Activated B cell treated with CpG ODN at 0.5 μM for 24 hours (primary cell): Measurements from ENCODE around the gene KCTD16. TPM values are rescaled to one million over a fixed set of nuclear protein-coding genes. Genes with fewer than 3 reads are reported as not detected.

Source experiments
- ATAC-seq: fragments of 200-7000 bp; cut with Tn5 transposase; one replicate; pipeline ENCODE4 v1.10.0; 2021; ENCODE audit warnings: low read depth, mild to moderate bottlenecking, moderate library complexity
- CTCF ChIA-PET: fragments of 350-600 bp; sonication (Branson Sonifier 250); formaldehyde crosslinking; loops from one replicate; lab custom pipeline; 2021; ENCODE audit warnings: antibody characterized with exemption; lab: Charles Lee
- POLR2A ChIA-PET: fragments of 350-600 bp; sonication (Branson Sonifier 250); formaldehyde crosslinking; loops from one replicate; lab custom pipeline; 2021; ENCODE audit warnings: antibody characterized with exemption; lab: Charles Lee
- DNase-seq: peaks from one replicate; pipeline ENCODE4 v3.0.0; 2022
- H3K27ac Mint-ChIP-seq: one replicate; pipeline ENCODE4 v1.8.0; 2020; ENCODE audit warnings: mixed read lengths
- H3K27me3 Mint-ChIP-seq: one replicate; pipeline ENCODE4 v1.8.0; 2021; ENCODE audit warnings: mixed read lengths
- H3K36me3 Mint-ChIP-seq: one replicate; pipeline ENCODE4 v1.8.0; 2021; ENCODE audit warnings: low read depth, mixed read lengths
- H3K4me1 Mint-ChIP-seq: one replicate; pipeline ENCODE4 v1.8.0; 2021; ENCODE audit warnings: mixed read lengths
- H3K4me3 Mint-ChIP-seq: one replicate; pipeline ENCODE4 v1.8.0; 2020; ENCODE audit warnings: mild to moderate bottlenecking, mixed read lengths
- H3K9me3 Mint-ChIP-seq: one replicate; pipeline ENCODE4 v1.8.0; 2020; ENCODE audit warnings: mixed read lengths
- CTCF ChIP-seq: fragments of 200-600 bp; IDR thresholded peaks from one replicate; pipeline ENCODE4 v1.8.0; 2022; ENCODE audit warnings: antibody characterized with exemption, mild to moderate bottlenecking
- intact Hi-C: fragments of 100-400 bp; cut with micrococcal nuclease; formaldehyde crosslinking; loops from one replicate; pipeline ENCODE4 v1.15.1; 2024
- total RNA-seq: library from RNA; stranded (reverse); gene quantifications from 2 replicates; pipeline ENCODE4 v1.2.3, GENCODE V29; 2022

The KCTD16 gene
- total RNA-seq, 1 donor from 2014 or later, result not detected

- ChIA-PET POLR2A (no interaction called here), CTCF (interaction anchor here (1.4 kb wide), 1 partner anchor 9 kb away, joined by 5 read pairs; no protein-coding TSS in a partner anchor)
- TF ChIP-seq CTCF, result no peak
- intact Hi-C loops, result no loop called here
- Mint-ChIP-seq H3K27ac (no peak overlapping the region), H3K27me3 (peaks cover 4% of the 10 kb centered on the region), H3K4me3 (no peak overlapping the region), H3K4me1 (peaks cover 3% of the 10 kb centered on the region), H3K36me3 (no peaks in the 10 kb centered on the region), H3K9me3 (no peaks in the 10 kb centered on the region)
- DNase-seq (no peak), ATAC-seq (no peak)
Observed at GRCh38 chr5:144195448-144195847, 24.8 kb downstream of the KCTD16 start.

GRCh38 chr5:144196612-144197011 lies 25.9 kb downstream of the KCTD16 start:
- Mint-ChIP-seq H3K9me3 (no peaks in the 10 kb centered on the region), H3K27ac (no peak overlapping the region), H3K27me3 (peaks cover 8% of the 10 kb centered on the region), H3K4me1 (no peaks in the 10 kb centered on the region), H3K36me3 (no peaks in the 10 kb centered on the region), H3K4me3 (no peak overlapping the region)
- POLR2A ChIA-PET, result no interaction called here
- intact Hi-C loops, result no loop called here
- CTCF ChIA-PET, result interaction anchor here (1.4 kb wide), 1 partner anchor 7 kb away, joined by 5 read pairs; no protein-coding TSS in a partner anchor
- no peak for TF ChIP-seq CTCF
- ATAC-seq (no peak), DNase-seq (no peak)

- no peak for TF ChIP-seq CTCF
- Mint-ChIP-seq H3K27ac (no peak overlapping the region), H3K27me3 (peaks cover 16% of the 10 kb centered on the region), H3K4me3 (no peak overlapping the region), H3K36me3 (no peaks in the 10 kb centered on the region), H3K9me3 (no peaks in the 10 kb centered on the region), H3K4me1 (no peaks in the 10 kb centered on the region)
- DNase-seq (no peak), ATAC-seq (no peak)
- ChIA-PET CTCF (no interaction called here), POLR2A (no interaction called here)
- intact Hi-C loops, result no loop called here
Observed at GRCh38 chr5:144198386-144198785, 27.7 kb downstream of the KCTD16 start.

GRCh38 chr5:144201588-144201987 lies 30.9 kb downstream of the KCTD16 start:
- H3K27me3 Mint-ChIP-seq, result peaks cover 38% of the 10 kb centered on the region
- ATAC-seq (no peak), DNase-seq (no peak)
- intact Hi-C loops, result loop anchor here (5.0 to 10.0 kb wide), 2 partner anchors 1036 to 1683 kb away; no protein-coding TSS in a partner anchor
- no peak overlapping the region for H3K27ac Mint-ChIP-seq
- POLR2A ChIA-PET, result no interaction called here
- H3K4me3 Mint-ChIP-seq, result no peak overlapping the region
- H3K36me3 Mint-ChIP-seq, result no peaks in the 10 kb centered on the region
- H3K9me3 Mint-ChIP-seq, result no peaks in the 10 kb centered on the region
- no peak for TF ChIP-seq CTCF
- CTCF ChIA-PET, result interaction anchor here (1.1 kb wide), 1 partner anchor 1929 kb away, joined by 3 read pairs; no protein-coding TSS in a partner anchor
- H3K4me1 Mint-ChIP-seq, result no peaks in the 10 kb centered on the region

- ChIA-PET CTCF (interaction anchor here (1.1 kb wide), 1 partner anchor 1928 kb away, joined by 3 read pairs; no protein-coding TSS in a partner anchor), POLR2A (no interaction called here)
- no peak overlapping the region for H3K4me3 Mint-ChIP-seq
- no peaks in the 10 kb centered on the region for H3K36me3 Mint-ChIP-seq
- H3K4me1 Mint-ChIP-seq, result no peaks in the 10 kb centered on the region
- no peaks in the 10 kb centered on the region for H3K9me3 Mint-ChIP-seq
- H3K27me3 Mint-ChIP-seq, result peaks cover 42% of the 10 kb centered on the region
- H3K27ac Mint-ChIP-seq, result no peak overlapping the region
- intact Hi-C loops, result loop anchor here (5.0 to 10.0 kb wide), 2 partner anchors 1035 to 1683 kb away; no protein-coding TSS in a partner anchor
- ATAC-seq, result no peak
- no peak for DNase-seq
- no peak for TF ChIP-seq CTCF
Observed at GRCh38 chr5:144202072-144202471, 31.4 kb downstream of the KCTD16 start.
